GM19455 (cell line): Measurements from ENCODE around the gene SARM1.

Source experiments
- ATAC-seq: cut with Tn5 transposase; IDR thresholded peaks from one replicate; pipeline ENCODE4 v1.9.1; 2021; ENCODE audit not compliant: unreplicated experiment

SARM1 gene

GRCh38 chr17:28392491-28392890, 21.0 kb downstream of the SARM1 start:
- no peak for ATAC-seq

- ATAC-seq, result no peak
Measured at GRCh38 chr17:28394337-28395116, 23.0 kb downstream of the SARM1 start.

- no peak for ATAC-seq
Measured at GRCh38 chr17:28395426-28395825, 23.9 kb downstream of the SARM1 start.

- ATAC-seq, result no peak
Measured at GRCh38 chr17:28395968-28396367, 24.5 kb downstream of the SARM1 start.

GRCh38 chr17:28396635-28397239, 25.2 kb downstream of the SARM1 start:
- no peak for ATAC-seq

- ATAC-seq, result no peak
Measured at GRCh38 chr17:28397275-28397674, 25.8 kb downstream of the SARM1 start.

- no peak for ATAC-seq
Measured at GRCh38 chr17:28397687-28398279, 26.3 kb downstream of the SARM1 start.

- no peak for ATAC-seq
Measured at GRCh38 chr17:28398280-28398981, 26.9 kb downstream of the SARM1 start.

- ATAC-seq, result no peak
Measured at GRCh38 chr17:28399808-28400207, 28.3 kb downstream of the SARM1 start.

GRCh38 chr17:28402224-28402630, 30.7 kb downstream of the SARM1 start:
- ATAC-seq, result no peak

GRCh38 chr17:28402844-28403243, 31.4 kb downstream of the SARM1 start:
- ATAC-seq, result no peak

GRCh38 chr17:28404007-28404406, 32.5 kb downstream of the SARM1 start:
- no peak for ATAC-seq

GRCh38 chr17:28404461-28404811, 32.9 kb downstream of the SARM1 start:
- no peak for ATAC-seq

- ATAC-seq, result no peak
Measured at GRCh38 chr17:28404812-28405570, 33.5 kb downstream of the SARM1 start.

GRCh38 chr17:28405632-28406472, 34.4 kb downstream of the SARM1 start, which contains the start of gene SLC46A1:
SLC46A1 (minus strand) TSS chr17:28406212; CDS start chr17:28406114, 98 bp downstream.
- peak; percentile 66 for ATAC-seq

GRCh38 chr17:28406473-28406814, 35.0 kb downstream of the SARM1 start:
- ATAC-seq, result no peak

- ATAC-seq, result no peak
Measured at GRCh38 chr17:28407130-28407973, 35.9 kb downstream of the SARM1 start.

GRCh38 chr17:28407974-28408306, 36.4 kb downstream of the SARM1 start:
- no peak for ATAC-seq

- ATAC-seq, result no peak
Measured at GRCh38 chr17:28412099-28412498, 40.6 kb downstream of the SARM1 start.
